GM12878 (cell line): ENCODE measurements around the gene EYS. TPM values are rescaled to one million over a fixed set of nuclear protein-coding genes. Genes with fewer than 3 reads are reported as not detected.

Experiments used
- ATAC-seq: fragments of 200-7000 bp; cut with Tn5 transposase; 3 replicates; pipeline ENCODE4 v1.9.1; 2020; ENCODE audit warnings: mild to moderate bottlenecking, moderate library complexity
- BruUV-seq: library from RNA; stranded (reverse); fragments of 400-500 nt; replicated peaks from 2 replicates; lab custom pipeline; 2021; lab: Mats Ljungman, UMichigan
- CTCF ChIA-PET: fragments of 300-600 bp; sonication (Branson Sonifier 250); formaldehyde crosslinking; extraction: SDS; loops from one replicate; lab custom pipeline; 2021; ENCODE audit warnings: inconsistent platforms; lab: Yijun Ruan, JAX
- POLR2A ChIA-PET: fragments of 350-600 bp; formaldehyde crosslinking; extraction: SDS; loops from one replicate; lab custom pipeline; 2021; ENCODE audit warnings: inconsistent platforms; lab: Charles Lee
- RAD21 ChIA-PET: fragments of 300-600 bp; sonication (Branson Sonifier 250); formaldehyde crosslinking; loops from one replicate; lab custom pipeline; 2023; ENCODE audit warnings: antibody characterized with exemption; ENCODE audit not compliant: unreplicated experiment; lab: Charles Lee
- SMC1A ChIA-PET: fragments of 300-600 bp; sonication (Branson Sonifier 250); formaldehyde crosslinking; loops from one replicate; lab custom pipeline; 2023; ENCODE audit not compliant: unreplicated experiment, uncharacterized antibody; lab: Charles Lee
- DNase-seq: peaks from one replicate; pipeline ENCODE4 v3.0.0-alpha.2; 2011; ENCODE audit warnings: low read depth, low spot score
- FAIRE-seq: peaks from 3 replicates; lab custom pipeline; 2011; peaks lifted over from hg19 to GRCh38; lab: Jason Lieb, UNC
- H2AFZ ChIP-seq: 2 replicates; pipeline ENCODE4 v1.6.0; 2011; ENCODE audit warnings: low read depth, low read length, control low read depth; ENCODE audit not compliant: control insufficient read depth
- H3K27ac ChIP-seq: 2 replicates; pipeline ENCODE4 v1.5.1; 2011; ENCODE audit warnings: control low read depth; ENCODE audit not compliant: control insufficient read depth, insufficient read depth
- H3K27me3 ChIP-seq, 2 experiments: replicated peaks in 1 of 2; 2 replicates each; pipeline versions ENCODE4 v1.6.0 to v1.6.1; 2011; ENCODE audit warnings: low read length in 1 of 2; ENCODE audit not compliant: control insufficient read depth in 2 of 2, insufficient read depth in 2 of 2
- H3K36me3 ChIP-seq, 2 experiments: 2 replicates each; pipeline ENCODE4 v1.5.1; 2011; ENCODE audit warnings: low read length in 1 of 2; ENCODE audit not compliant: control insufficient read depth in 2 of 2, insufficient read depth in 2 of 2
- H3K4me1 ChIP-seq: 2 replicates; pipeline ENCODE4 v1.6.1; 2011; ENCODE audit warnings: mild to moderate bottlenecking, low read length, moderate library complexity, mixed read lengths; ENCODE audit not compliant: control insufficient read depth, insufficient read depth
- H3K4me2 ChIP-seq: 2 replicates; pipeline ENCODE4 v1.6.0; 2011; ENCODE audit warnings: control low read depth; ENCODE audit not compliant: control insufficient read depth, insufficient read depth
- H3K4me3 ChIP-seq: fragments of 200-600 bp; sonication (generic); 2 replicates; pipeline ENCODE4 v1.5.1; 2016
- H3K79me2 ChIP-seq: 2 replicates; pipeline ENCODE4 v1.6.0; 2011; ENCODE audit warnings: low read length; ENCODE audit not compliant: control insufficient read depth, insufficient read depth
- H3K9ac ChIP-seq: 2 replicates; pipeline ENCODE4 v1.8.0; 2011; ENCODE audit warnings: low read length, control low read depth, mixed read lengths; ENCODE audit not compliant: control insufficient read depth, insufficient read depth
- H3K9me3 ChIP-seq: replicated peaks from 3 replicates; pipeline ENCODE4 v1.5.1; 2011; ENCODE audit warnings: mild to moderate bottlenecking, low read length; ENCODE audit not compliant: control insufficient read depth, insufficient read depth
- H4K20me1 ChIP-seq: 2 replicates; pipeline ENCODE4 v1.6.0; 2011; ENCODE audit not compliant: control insufficient read depth, insufficient read depth
- BHLHE40 ChIP-seq, 2 experiments: fragments of 450-650 bp in 1 of 2; IDR thresholded peaks; 2 replicates each; pipeline ENCODE4 v1.6.1; 2011 to 2017; ENCODE audit warnings: low read depth in 2 of 2, borderline replicate concordance in 1 of 2, improper control_type of control experiment in 1 of 2, low read length in 1 of 2, mild to moderate bottlenecking in 1 of 2
- BRCA1 ChIP-seq: IDR thresholded peaks from 2 replicates; pipeline ENCODE4 v1.6.1; 2011; ENCODE audit warnings: low read depth, low read length, improper control_type of control experiment
- CHD1 ChIP-seq: IDR thresholded peaks from 2 replicates; pipeline ENCODE4 v1.6.1; 2012; ENCODE audit warnings: low read depth, low read length, improper control_type of control experiment
- IRF4 ChIP-seq: IDR thresholded peaks from 2 replicates; pipeline ENCODE4 v1.6.1; 2011; ENCODE audit warnings: low read depth, low read length
- JUND ChIP-seq: IDR thresholded peaks from 2 replicates; pipeline ENCODE4 v1.6.1; 2012; ENCODE audit warnings: low read depth, mild to moderate bottlenecking, low read length, improper control_type of control experiment, moderate library complexity
- NR2C2 ChIP-seq: IDR thresholded peaks from 2 replicates; pipeline ENCODE4 v1.6.1; 2011; ENCODE audit warnings: borderline replicate concordance, low read depth; ENCODE audit not compliant: control insufficient read depth, insufficient read length
- SREBF2 ChIP-seq: IDR thresholded peaks from 2 replicates; pipeline ENCODE4 v1.6.1; 2012; ENCODE audit warnings: mild to moderate bottlenecking, low read length
- SUZ12 ChIP-seq: fragments of 200-600 bp; sonication (generic); IDR thresholded peaks from one replicate; pipeline ENCODE4 v1.6.1; 2018; ENCODE audit warnings: antibody characterized with exemption, mild to moderate bottlenecking; ENCODE audit not compliant: unreplicated experiment
- TCF3 ChIP-seq: IDR thresholded peaks from 2 replicates; pipeline ENCODE4 v1.6.1; 2012; ENCODE audit warnings: low read depth, mild to moderate bottlenecking, low read length, borderline replicate concordance; ENCODE audit not compliant: insufficient read depth
- ZBED1 ChIP-seq: IDR thresholded peaks from 2 replicates; pipeline ENCODE4 v1.6.1; 2016; ENCODE audit warnings: borderline replicate concordance
- ZNF274 ChIP-seq: IDR thresholded peaks from one replicate; pipeline ENCODE4 v1.8.0; 2011; ENCODE audit not compliant: insufficient read length, insufficient read depth
- WGBS: methylation state at CpG from one replicate; pipeline ENCODE4 v1.1.6; 2016; ENCODE audit warnings: low lambda C conversion rate; ENCODE audit not compliant: insufficient replicate concordance, insufficient coverage; ENCODE audit errors: missing lambda C conversion rate; 5-methylcytosine and 5-hydroxymethylcytosine counted together
- in situ Hi-C: fragments of 300-500 bp; cut with MboI; formaldehyde crosslinking; loops from 9 replicates; pipeline ENCODE4 v1.14.3; 2018; ENCODE audit warnings: mixed read lengths
- intact Hi-C: fragments of 100-400 bp; cut with micrococcal nuclease; formaldehyde crosslinking; loops from one replicate; pipeline ENCODE4 v1.14.2; 2022; ENCODE audit not compliant: unreplicated experiment
- polyA plus RNA-seq, 11 experiments: library from polyadenylated mRNA; depleted of rRNA in 4 of 11; unstranded in 6 of 11; stranded (reverse) in 5 of 11; fragments of >200 nt; fragmentation: Nextera tagmentation in 4 of 11; fragmentation: Illumina TruSeq in 1 of 11; extraction: Ambion mirVana in 4 of 11; extraction: Trizol in 1 of 11; gene quantifications; 1 replicate in 1 of 11; 2 replicates in 10 of 11; pipeline versions ENCODE4 v1.2.1 to v1.2.3, GENCODE V29; 2011 to 2016; ENCODE audit warnings: inconsistent platforms in 2 of 11, missing spikeins in 2 of 11, low read depth in 1 of 11
- total RNA-seq, 4 experiments: library from RNA; depleted of rRNA in 3 of 4; stranded (reverse); fragments of >200 nt in 3 of 4; fragmentation: Illumina TruSeq in 1 of 4; extraction: Trizol in 1 of 4; gene quantifications; 2 replicates each; pipeline versions ENCODE4 v1.2.1 to v1.2.3, GENCODE V29; 2013 to 2021

The EYS gene
- total and polyA plus RNA-seq, 10 of the 15 experiments (the other 5 are each of a cell fraction or from before 2014, with no cell fraction given), result under 0.01 to 0.14 (median 0.02) TPM; not detected in 1

GRCh38 chr6:64803470-64804166 lies 903.4 kb downstream of the EYS start:
- Histone ChIP-seq H3K27ac (no peak overlapping the region), H3K9me3 (no peaks in the 10 kb centered on the region), H3K4me1 (no peaks in the 10 kb centered on the region), H3K79me2 (no peaks in the 10 kb centered on the region), H3K9ac (no peak overlapping the region)
- CTCF ChIA-PET, result no interaction called here
- no peak for FAIRE-seq
- in situ Hi-C loops, result no loop called here
- WGBS, result 8% methylated on average over 9 of the region's 9 CpGs
- BruUV-seq, result no TSS peak
- TF ChIP-seq IRF4 (no peak), BHLHE40 (IDR thresholded peaks at IDR 0.05; ENCODE audit: borderline replicate concordance in 1 of 2, low read depth in 2 of 2, low read length in 1 of 2) (no peak), BRCA1 (no peak), SREBF2 (no peak), ZNF274 (no peak), CHD1 (no peak), SUZ12 (no peak), NR2C2 (no peak), ZBED1 (no peak), TCF3 (no peak), JUND (no peak)
- TF ChIP-seq, all 136 proteins: peak for 0
- no peak overlapping the region for H3K4me2 ChIP-seq
- ATAC-seq (no peak; the same call in 2 of the 3 replicates), DNase-seq (no peak)
- H3K27me3 ChIP-seq, result no peaks in the 10 kb centered on the region
- intact Hi-C loops, result no loop called here
- ChIA-PET SMC1A (interaction anchor here (1.0 kb wide), 1 partner anchor 10 kb away, joined by 5 read pairs; no protein-coding TSS in a partner anchor), POLR2A (no interaction called here), RAD21 (no interaction called here)
- H4K20me1 ChIP-seq, result no peaks in the 10 kb centered on the region
- no peak overlapping the region for H3K4me3 ChIP-seq
- no peaks in the 10 kb centered on the region for H3K36me3 ChIP-seq
- H2AFZ ChIP-seq, result no peak overlapping the region
